Body of pancreas (tissue), 4 donors: Measurements from ENCODE around the gene GPLD1. TPM values are rescaled to one million over a fixed set of nuclear protein-coding genes. Genes with fewer than 3 reads are reported as not detected.

Experiments used
- ATAC-seq: fragments of 150-250 bp; one replicate; pipeline ENCODE4 v1.9.1; 2016
- DNase-seq, 4 donors: peaks; one replicate each; pipeline ENCODE4 v3.0.0-alpha.2; 2019
- H3K27ac ChIP-seq, 4 donors: fragments of 200-600 bp; sonication (generic); 1 replicate in 3 of 4; 2 replicates in 1 of 4; pipeline versions ENCODE4 v1.5.1 to v1.6.1; 2016 to 2019; ENCODE audit warnings: mild to moderate bottlenecking in 1 of 4, mixed read lengths in 1 of 4, moderate library complexity in 1 of 4
- H3K27me3 ChIP-seq, 2 donors: fragments of 200-600 bp; sonication (generic); one replicate each; pipeline ENCODE4 v1.6.0; 2016; ENCODE audit warnings: mild to moderate bottlenecking in 1 of 2
- H3K36me3 ChIP-seq, 2 donors: fragments of 200-600 bp; sonication (generic); replicated peaks in 1 of 2; 2 replicates each; pipeline ENCODE4 v1.5.1; 2016; ENCODE audit warnings: low read depth in 2 of 2; ENCODE audit not compliant: insufficient read depth in 1 of 2
- H3K4me1 ChIP-seq: fragments of 200-600 bp; sonication (generic); one replicate; pipeline ENCODE4 v1.6.0; 2016
- H3K4me3 ChIP-seq, 2 donors: fragments of 200-600 bp; sonication (generic); 1 replicate in 1 of 2; 2 replicates in 1 of 2; pipeline ENCODE4 v1.5.1; 2016 to 2019
- H3K9me3 ChIP-seq, 3 donors: fragments of 200-600 bp; sonication (generic); 1 replicate in 2 of 3; 2 replicates in 1 of 3; pipeline ENCODE4 v1.5.1; 2016
- CTCF ChIP-seq, 7 experiments: fragments of 450-650 bp in 4 of 7; fragments of 200-600 bp in 3 of 7; sonication (generic) in 3 of 7; IDR thresholded peaks; one replicate each; pipeline ENCODE4 v1.5.1; 2016 to 2019; ENCODE audit warnings: antibody characterized with exemption in 7 of 7
- POLR2A ChIP-seq, 3 donors: fragments of 450-650 bp; IDR thresholded peaks; one replicate each; pipeline ENCODE4 v1.6.1; 2016; ENCODE audit warnings: antibody characterized with exemption in 3 of 3, mild to moderate bottlenecking in 2 of 3
- WGBS, 2 donors: methylation state at CpG; one replicate each; pipeline ENCODE4 v1.1.5; 2017; 5-methylcytosine and 5-hydroxymethylcytosine counted together
- intact Hi-C: fragments of 100-400 bp; cut with DNase I; formaldehyde crosslinking; loops from one replicate; pipeline ENCODE4 v1.15.1; 2023
- total RNA-seq, 2 donors: library from RNA; depleted of rRNA; stranded (reverse); fragments of >200 nt; gene quantifications; one replicate each; pipeline ENCODE4 v1.1.0, GENCODE V29; 2016

Gene GPLD1
- total RNA-seq, 2 donors from 2014 or later: 0.66 to 2.6 TPM

- no peaks in the 10 kb centered on the region for H3K4me1 ChIP-seq
- H3K27ac ChIP-seq: no peak overlapping the region
- no peaks in the 10 kb centered on the region for H3K9me3 ChIP-seq
- no peak for ATAC-seq
- no peaks in the 10 kb centered on the region for H3K27me3 ChIP-seq
- no peak overlapping the region for H3K4me3 ChIP-seq
- intact Hi-C loops: no loop called here
- no peak for TF ChIP-seq POLR2A (IDR thresholded peaks at IDR 0.05)
- no peak for TF ChIP-seq CTCF (IDR thresholded peaks at IDR 0.05)
- H3K36me3 ChIP-seq: no peaks in the 10 kb centered on the region
- WGBS, 2 donors: 90 to 91% methylated on average over 3 of the region's 3 CpGs
- no peak for DNase-seq
Measured at GRCh38 chr6:24439858-24440539, 49.4 kb downstream of the GPLD1 start.

- 83 to 92% methylated on average over 14 of the region's 14 CpGs for WGBS, 2 donors
- H3K27ac ChIP-seq: no peak overlapping the region
Measured at GRCh38 chr6:24436979-24437378, 52.4 kb downstream of the GPLD1 start.

GRCh38 chr6:24432611-24433010, 56.8 kb downstream of the GPLD1 start:
- DNase-seq (no peak), ATAC-seq (no peak)
- intact Hi-C loops: no loop called here
- H3K27ac ChIP-seq: no peak overlapping the region
- H3K36me3 ChIP-seq: no peaks in the 10 kb centered on the region
- no peak overlapping the region for H3K4me3 ChIP-seq
- no peaks in the 10 kb centered on the region for H3K9me3 ChIP-seq
- WGBS, 2 donors: 92 to 94% methylated on average over 9 of the region's 9 CpGs
- TF ChIP-seq CTCF (IDR thresholded peaks at IDR 0.05) (no peak), POLR2A (IDR thresholded peaks at IDR 0.05) (no peak)
- no peaks in the 10 kb centered on the region for H3K27me3 ChIP-seq
- H3K4me1 ChIP-seq: no peaks in the 10 kb centered on the region

More at GRCh38 chr6:24436979-24437378, 52.4 kb downstream of the GPLD1 start:
- DNase-seq (no peak), ATAC-seq (no peak)
- TF ChIP-seq CTCF (IDR thresholded peaks at IDR 0.05): no peak
- H3K4me3 ChIP-seq: no peak overlapping the region
- no peaks in the 10 kb centered on the region for H3K36me3 ChIP-seq
- intact Hi-C loops: no loop called here
- no peaks in the 10 kb centered on the region for H3K4me1 ChIP-seq
- no peaks in the 10 kb centered on the region for H3K9me3 ChIP-seq
- no peaks in the 10 kb centered on the region for H3K27me3 ChIP-seq

- 71 to 93% methylated on average over 1 of the region's 1 CpG for WGBS, 2 donors
- intact Hi-C loops: no loop called here
- Histone ChIP-seq H3K27me3 (no peaks in the 10 kb centered on the region), H3K36me3 (no peaks in the 10 kb centered on the region), H3K4me1 (no peaks in the 10 kb centered on the region), H3K27ac (no peak overlapping the region), H3K4me3 (no peak overlapping the region), H3K9me3 (no peaks in the 10 kb centered on the region)
- ATAC-seq (no peak), DNase-seq (peak in 1 of 4 donors; percentile 30)
- TF ChIP-seq CTCF (IDR thresholded peaks at IDR 0.05) (peak; percentile 26 to 59 (median 47)), POLR2A (IDR thresholded peaks at IDR 0.05) (no peak)
Measured at GRCh38 chr6:24431045-24431451, 58.3 kb downstream of the GPLD1 start.

GRCh38 chr6:24430086-24430485, 59.3 kb downstream of the GPLD1 start:
- no peak for DNase-seq
- Histone ChIP-seq H3K9me3 (no peaks in the 10 kb centered on the region), H3K27me3 (no peaks in the 10 kb centered on the region), H3K4me1 (no peaks in the 10 kb centered on the region), H3K36me3 (no peaks in the 10 kb centered on the region), H3K27ac (no peak overlapping the region), H3K4me3 (no peak overlapping the region)
- WGBS, 2 donors: 65 to 85% methylated on average over 3 of the region's 3 CpGs
- intact Hi-C loops: no loop called here
- TF ChIP-seq CTCF (IDR thresholded peaks at IDR 0.05): no peak
- no peak for TF ChIP-seq POLR2A (IDR thresholded peaks at IDR 0.05)
- no peak for ATAC-seq
